HepG2 (cell line): ENCODE results near the gene TMEM190. TPM values are rescaled to one million over a fixed set of nuclear protein-coding genes. Genes with fewer than 3 reads are reported as not detected.

ENCODE experiments used
- ELF1 ChIP-seq: sonication (generic); formaldehyde crosslinking; IDR thresholded peaks from 2 replicates; pipeline ENCODE4 v1.4.0; 2020; ENCODE audit warnings: missing genetic modification reagents
- GATAD2A ChIP-seq: IDR thresholded peaks from 2 replicates; pipeline ENCODE4 v1.6.1; 2016
- HOXA9 ChIP-seq: sonication (generic); formaldehyde crosslinking; IDR thresholded peaks from 2 replicates; pipeline ENCODE4 v1.8.1; 2022; ENCODE audit warnings: missing genetic modification reagents, mild to moderate bottlenecking, moderate library complexity, borderline replicate concordance
- HOXD1 ChIP-seq: sonication (generic); formaldehyde crosslinking; IDR thresholded peaks from 2 replicates; pipeline ENCODE4 v1.5.0; 2020; ENCODE audit warnings: missing genetic modification reagents
- KLF16 ChIP-seq, 2 experiments: sonication (generic) in 1 of 2; formaldehyde crosslinking in 1 of 2; IDR thresholded peaks; 2 replicates each; pipeline versions ENCODE4 v1.6.1 to v1.8.0; 2016 to 2023; ENCODE audit warnings: missing genetic modification reagents in 2 of 2, missing compliant biosample characterization in 1 of 2
- MEIS2 ChIP-seq: sonication (generic); formaldehyde crosslinking; IDR thresholded peaks from 2 replicates; pipeline ENCODE4 v1.9.0; 2021; ENCODE audit warnings: mild to moderate bottlenecking, missing genetic modification reagents
- RAD21 ChIP-seq: fragments of 450-650 bp; formaldehyde crosslinking; IDR thresholded peaks from 2 replicates; pipeline ENCODE4 v1.5.0; 2020; ENCODE audit warnings: mild to moderate bottlenecking
- SAP130 ChIP-seq: IDR thresholded peaks from 2 replicates; pipeline ENCODE4 v1.6.1; 2016; ENCODE audit warnings: low read depth
- TARDBP ChIP-seq: sonication (generic); formaldehyde crosslinking; IDR thresholded peaks from 2 replicates; pipeline ENCODE4 v1.8.0; 2022; ENCODE audit warnings: mild to moderate bottlenecking, missing genetic modification reagents
- ZBTB1 ChIP-seq: sonication (generic); formaldehyde crosslinking; IDR thresholded peaks from 2 replicates; pipeline ENCODE4 v1.4.0; 2020; ENCODE audit warnings: missing genetic modification reagents, borderline replicate concordance
- ZMYM2 ChIP-seq: sonication (generic); formaldehyde crosslinking; IDR thresholded peaks from 2 replicates; pipeline ENCODE4 v1.8.0; 2022; ENCODE audit warnings: mild to moderate bottlenecking, missing genetic modification reagents
- ZNF205 ChIP-seq: IDR thresholded peaks from 2 replicates; pipeline ENCODE4 v1.6.1; 2018; ENCODE audit warnings: missing biosample characterization, missing genetic modification reagents
- ZNF3 ChIP-seq: IDR thresholded peaks from 2 replicates; pipeline ENCODE4 v1.7.0; 2017; ENCODE audit warnings: inconsistent platforms
- ZNF83 ChIP-seq: sonication (generic); formaldehyde crosslinking; IDR thresholded peaks from 2 replicates; pipeline ENCODE4 v1.4.0; 2020; ENCODE audit warnings: missing genetic modification reagents, mild to moderate bottlenecking, borderline replicate concordance
- polyA plus RNA-seq, 8 experiments: library from polyadenylated mRNA; depleted of rRNA in 3 of 8; stranded (reverse) in 7 of 8; unstranded in 1 of 8; fragments of >200 nt; fragmentation: Illumina TruSeq in 4 of 8; extraction: Trizol in 4 of 8; gene quantifications; 2 replicates each; pipeline versions ENCODE4 v1.2.1 to v1.2.3, GENCODE V29; 2011 to 2016; ENCODE audit warnings: low read depth in 4 of 8, missing spikeins in 1 of 8, mixed read lengths in 1 of 8; ENCODE audit not compliant: insufficient read depth in 1 of 8
- total RNA-seq, 5 experiments: library from RNA; depleted of rRNA; stranded (reverse); fragments of >200 nt; fragmentation: Illumina TruSeq; extraction: Trizol; gene quantifications; 2 replicates each; pipeline ENCODE4 v1.2.3, GENCODE V29; 2016; ENCODE audit warnings: low read depth in 1 of 5
- TF ChIP-seq, protein P1 (sequence below): sonication (generic); formaldehyde crosslinking; IDR thresholded peaks from 2 replicates; pipeline ENCODE4 v1.4.0; 2020; ENCODE audit warnings: missing genetic modification reagents
- TF ChIP-seq, protein P2 (sequence below): sonication (generic); formaldehyde crosslinking; IDR thresholded peaks from 2 replicates; pipeline ENCODE4 v1.9.0; 2021; ENCODE audit warnings: missing genetic modification reagents, borderline replicate concordance
- TF ChIP-seq, protein P3 (sequence below): sonication (generic); formaldehyde crosslinking; IDR thresholded peaks from 2 replicates; pipeline ENCODE4 v1.5.1; 2020; ENCODE audit warnings: mild to moderate bottlenecking, moderate library complexity, missing genetic modification reagents
- TF ChIP-seq, protein P4 (sequence below): sonication (generic); formaldehyde crosslinking; conservative IDR thresholded peaks from 2 replicates; pipeline ENCODE4 v1.8.0; 2022; ENCODE audit warnings: missing genetic modification reagents
- TF ChIP-seq, protein P5 (sequence below): sonication (generic); formaldehyde crosslinking; IDR thresholded peaks from 2 replicates; pipeline ENCODE4 v1.5.0; 2020; ENCODE audit warnings: missing genetic modification reagents, mild to moderate bottlenecking, borderline replicate concordance
- TF ChIP-seq, protein P6 (sequence below): sonication (generic); formaldehyde crosslinking; conservative IDR thresholded peaks from 2 replicates; pipeline ENCODE4 v1.8.1; 2023; ENCODE audit warnings: missing genetic modification reagents

TMEM190 gene
- total and polyA plus RNA-seq, 2 of the 13 experiments (the other 11 are each of a cell fraction or from before 2014, with no cell fraction given): 0.35 to 0.83 TPM

DNA sequence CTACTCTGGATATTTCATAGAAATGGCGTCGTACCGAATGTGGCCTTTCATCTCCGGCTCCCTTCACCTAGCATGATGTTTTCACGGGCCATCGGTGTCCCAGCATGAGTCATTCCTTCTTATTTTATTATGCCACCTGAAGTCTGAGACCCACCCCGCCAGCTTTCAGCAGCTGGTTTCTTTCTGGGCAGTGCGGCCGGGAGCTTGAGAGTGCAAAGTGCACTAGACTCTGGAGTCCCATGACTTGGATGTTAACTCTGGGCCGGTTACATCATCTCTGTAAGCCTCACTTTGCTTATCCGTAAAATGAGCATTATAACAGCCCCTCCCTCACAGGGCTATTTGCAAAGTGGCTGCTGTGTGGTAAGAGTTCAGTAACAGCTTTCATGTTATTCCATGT is 42.8 kb upstream of the TMEM190 start (continued):
- TF ChIP-seq SAP130 (CRISPR knock-in tag) (peak; percentile 86), HOXA9 (CRISPR knock-in tag) (no peak), ZNF3 (peak; percentile 47; the same call in 1 of the 2 replicates), MEIS2 (no peak), TARDBP (CRISPR knock-in tag) (0 out of 2 replicates have a peak, but pooled peaks have one; percentile 25), ZNF83 (CRISPR knock-in tag) (no peak), GATAD2A (CRISPR knock-in tag) (peak; percentile 78), ELF1 (CRISPR knock-in tag) (no peak), KLF16 (CRISPR knock-in tag; IDR thresholded peaks at IDR 0.05) (peak in 1 of 2 experiments; percentile 56; a peak in 1 of 4 replicates), ZBTB1 (CRISPR knock-in tag) (no peak), HOXD1 (CRISPR knock-in tag) (no peak), RAD21 (CRISPR knock-in tag) (no peak), ZMYM2 (peak; percentile 91), ZNF205 (peak; percentile 39; the same call in 1 of the 2 replicates)
- TF ChIP-seq, protein P1, sequence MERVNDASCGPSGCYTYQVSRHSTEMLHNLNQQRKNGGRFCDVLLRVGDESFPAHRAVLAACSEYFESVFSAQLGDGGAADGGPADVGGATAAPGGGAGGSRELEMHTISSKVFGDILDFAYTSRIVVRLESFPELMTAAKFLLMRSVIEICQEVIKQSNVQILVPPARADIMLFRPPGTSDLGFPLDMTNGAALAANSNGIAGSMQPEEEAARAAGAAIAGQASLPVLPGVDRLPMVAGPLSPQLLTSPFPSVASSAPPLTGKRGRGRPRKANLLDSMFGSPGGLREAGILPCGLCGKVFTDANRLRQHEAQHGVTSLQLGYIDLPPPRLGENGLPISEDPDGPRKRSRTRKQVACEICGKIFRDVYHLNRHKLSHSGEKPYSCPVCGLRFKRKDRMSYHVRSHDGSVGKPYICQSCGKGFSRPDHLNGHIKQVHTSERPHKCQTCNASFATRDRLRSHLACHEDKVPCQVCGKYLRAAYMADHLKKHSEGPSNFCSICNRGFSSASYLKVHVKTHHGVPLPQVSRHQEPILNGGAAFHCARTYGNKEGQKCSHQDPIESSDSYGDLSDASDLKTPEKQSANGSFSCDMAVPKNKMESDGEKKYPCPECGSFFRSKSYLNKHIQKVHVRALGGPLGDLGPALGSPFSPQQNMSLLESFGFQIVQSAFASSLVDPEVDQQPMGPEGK (CRISPR knock-in tag): peak; percentile 79
- TF ChIP-seq, protein P2, sequence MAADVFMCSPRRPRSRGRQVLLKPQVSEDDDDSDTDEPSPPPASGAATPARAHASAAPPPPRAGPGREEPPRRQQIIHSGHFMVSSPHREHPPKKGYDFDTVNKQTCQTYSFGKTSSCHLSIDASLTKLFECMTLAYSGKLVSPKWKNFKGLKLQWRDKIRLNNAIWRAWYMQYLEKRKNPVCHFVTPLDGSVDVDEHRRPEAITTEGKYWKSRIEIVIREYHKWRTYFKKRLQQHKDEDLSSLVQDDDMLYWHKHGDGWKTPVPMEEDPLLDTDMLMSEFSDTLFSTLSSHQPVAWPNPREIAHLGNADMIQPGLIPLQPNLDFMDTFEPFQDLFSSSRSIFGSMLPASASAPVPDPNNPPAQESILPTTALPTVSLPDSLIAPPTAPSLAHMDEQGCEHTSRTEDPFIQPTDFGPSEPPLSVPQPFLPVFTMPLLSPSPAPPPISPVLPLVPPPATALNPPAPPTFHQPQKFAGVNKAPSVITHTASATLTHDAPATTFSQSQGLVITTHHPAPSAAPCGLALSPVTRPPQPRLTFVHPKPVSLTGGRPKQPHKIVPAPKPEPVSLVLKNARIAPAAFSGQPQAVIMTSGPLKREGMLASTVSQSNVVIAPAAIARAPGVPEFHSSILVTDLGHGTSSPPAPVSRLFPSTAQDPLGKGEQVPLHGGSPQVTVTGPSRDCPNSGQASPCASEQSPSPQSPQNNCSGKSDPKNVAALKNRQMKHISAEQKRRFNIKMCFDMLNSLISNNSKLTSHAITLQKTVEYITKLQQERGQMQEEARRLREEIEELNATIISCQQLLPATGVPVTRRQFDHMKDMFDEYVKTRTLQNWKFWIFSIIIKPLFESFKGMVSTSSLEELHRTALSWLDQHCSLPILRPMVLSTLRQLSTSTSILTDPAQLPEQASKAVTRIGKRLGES: no peak
- TF ChIP-seq, protein P3, sequence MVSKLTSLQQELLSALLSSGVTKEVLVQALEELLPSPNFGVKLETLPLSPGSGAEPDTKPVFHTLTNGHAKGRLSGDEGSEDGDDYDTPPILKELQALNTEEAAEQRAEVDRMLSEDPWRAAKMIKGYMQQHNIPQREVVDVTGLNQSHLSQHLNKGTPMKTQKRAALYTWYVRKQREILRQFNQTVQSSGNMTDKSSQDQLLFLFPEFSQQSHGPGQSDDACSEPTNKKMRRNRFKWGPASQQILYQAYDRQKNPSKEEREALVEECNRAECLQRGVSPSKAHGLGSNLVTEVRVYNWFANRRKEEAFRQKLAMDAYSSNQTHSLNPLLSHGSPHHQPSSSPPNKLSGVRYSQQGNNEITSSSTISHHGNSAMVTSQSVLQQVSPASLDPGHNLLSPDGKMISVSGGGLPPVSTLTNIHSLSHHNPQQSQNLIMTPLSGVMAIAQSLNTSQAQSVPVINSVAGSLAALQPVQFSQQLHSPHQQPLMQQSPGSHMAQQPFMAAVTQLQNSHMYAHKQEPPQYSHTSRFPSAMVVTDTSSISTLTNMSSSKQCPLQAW (CRISPR knock-in tag): peak; percentile 72; the same call in 1 of the 2 replicates
- TF ChIP-seq, protein P4, sequence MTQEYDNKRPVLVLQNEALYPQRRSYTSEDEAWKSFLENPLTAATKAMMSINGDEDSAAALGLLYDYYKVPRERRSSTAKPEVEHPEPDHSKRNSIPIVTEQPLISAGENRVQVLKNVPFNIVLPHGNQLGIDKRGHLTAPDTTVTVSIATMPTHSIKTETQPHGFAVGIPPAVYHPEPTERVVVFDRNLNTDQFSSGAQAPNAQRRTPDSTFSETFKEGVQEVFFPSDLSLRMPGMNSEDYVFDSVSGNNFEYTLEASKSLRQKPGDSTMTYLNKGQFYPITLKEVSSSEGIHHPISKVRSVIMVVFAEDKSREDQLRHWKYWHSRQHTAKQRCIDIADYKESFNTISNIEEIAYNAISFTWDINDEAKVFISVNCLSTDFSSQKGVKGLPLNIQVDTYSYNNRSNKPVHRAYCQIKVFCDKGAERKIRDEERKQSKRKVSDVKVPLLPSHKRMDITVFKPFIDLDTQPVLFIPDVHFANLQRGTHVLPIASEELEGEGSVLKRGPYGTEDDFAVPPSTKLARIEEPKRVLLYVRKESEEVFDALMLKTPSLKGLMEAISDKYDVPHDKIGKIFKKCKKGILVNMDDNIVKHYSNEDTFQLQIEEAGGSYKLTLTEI (CRISPR knock-in tag): no peak
- TF ChIP-seq, protein P5, sequence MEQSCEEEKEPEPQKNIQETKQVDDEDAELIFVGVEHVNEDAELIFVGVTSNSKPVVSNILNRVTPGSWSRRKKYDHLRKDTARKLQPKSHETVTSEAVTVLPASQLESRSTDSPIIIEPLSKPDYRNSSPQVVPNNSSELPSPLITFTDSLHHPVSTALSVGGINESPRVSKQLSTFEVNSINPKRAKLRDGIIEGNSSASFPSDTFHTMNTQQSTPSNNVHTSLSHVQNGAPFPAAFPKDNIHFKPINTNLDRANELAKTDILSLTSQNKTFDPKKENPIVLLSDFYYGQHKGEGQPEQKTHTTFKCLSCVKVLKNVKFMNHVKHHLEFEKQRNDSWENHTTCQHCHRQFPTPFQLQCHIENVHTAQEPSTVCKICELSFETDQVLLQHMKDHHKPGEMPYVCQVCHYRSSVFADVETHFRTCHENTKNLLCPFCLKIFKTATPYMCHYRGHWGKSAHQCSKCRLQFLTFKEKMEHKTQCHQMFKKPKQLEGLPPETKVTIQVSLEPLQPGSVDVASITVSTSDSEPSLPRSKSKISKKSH: no peak
- TF ChIP-seq, protein P6, sequence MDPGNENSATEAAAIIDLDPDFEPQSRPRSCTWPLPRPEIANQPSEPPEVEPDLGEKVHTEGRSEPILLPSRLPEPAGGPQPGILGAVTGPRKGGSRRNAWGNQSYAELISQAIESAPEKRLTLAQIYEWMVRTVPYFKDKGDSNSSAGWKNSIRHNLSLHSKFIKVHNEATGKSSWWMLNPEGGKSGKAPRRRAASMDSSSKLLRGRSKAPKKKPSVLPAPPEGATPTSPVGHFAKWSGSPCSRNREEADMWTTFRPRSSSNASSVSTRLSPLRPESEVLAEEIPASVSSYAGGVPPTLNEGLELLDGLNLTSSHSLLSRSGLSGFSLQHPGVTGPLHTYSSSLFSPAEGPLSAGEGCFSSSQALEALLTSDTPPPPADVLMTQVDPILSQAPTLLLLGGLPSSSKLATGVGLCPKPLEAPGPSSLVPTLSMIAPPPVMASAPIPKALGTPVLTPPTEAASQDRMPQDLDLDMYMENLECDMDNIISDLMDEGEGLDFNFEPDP: no peak
